ENCODE data around the gene HTR1A.

The HTR1A gene

GRCh38 chr5:63919763-63920478, 42.3 kb downstream of the HTR1A start:
- ChIA-PET POLR2A (no interaction called here), CTCF (no interaction called here)
- no peak for TF ChIP-seq CTCF (IDR thresholded peaks at IDR 0.05; ENCODE audit: insufficient read depth, low read length, missing control alignments)
- no peak for DNase-seq (ENCODE audit: low read depth, low spot score)
- H3K4me3 ChIP-seq (ENCODE audit: low read depth, low read length): no peak overlapping the region

- CTCF ChIA-PET: no interaction called here
- no peak for DNase-seq (ENCODE audit: low read depth, low spot score)
- POLR2A ChIA-PET: no interaction called here
- no peak overlapping the region for H3K4me3 ChIP-seq (ENCODE audit: low read depth, low read length)
- no peak for TF ChIP-seq CTCF (IDR thresholded peaks at IDR 0.05; ENCODE audit: insufficient read depth, low read length, missing control alignments)
These were observed 45.5 kb downstream of the HTR1A start for GRCh38 chr5:63916786-63917185.

GRCh38 chr5:63911871-63912270, 50.4 kb downstream of the HTR1A start:
- CTCF ChIA-PET: no interaction called here
- TF ChIP-seq CTCF (IDR thresholded peaks at IDR 0.05; ENCODE audit: insufficient read depth, low read length, missing control alignments): no peak
- POLR2A ChIA-PET: no interaction called here
- H3K4me3 ChIP-seq (ENCODE audit: low read depth, low read length): no peak overlapping the region
- DNase-seq (ENCODE audit: low read depth, low spot score): no peak
